GM21529 (cell line): ENCODE data around the gene CCDC7.
"Not testable (repeated sequence)": the region's sequence is repeated elsewhere in the genome, so short reads cannot be mapped to it uniquely, and the experiment has no call there.

Experiments
- ATAC-seq: cut with Tn5 transposase; IDR thresholded peaks from one replicate; pipeline ENCODE4 v1.9.1; 2021; ENCODE audit not compliant: unreplicated experiment

Gene CCDC7

GRCh38 chr10:32687546-32687945 is 241.6 kb downstream of the CCDC7 start:
- no peak for ATAC-seq

DNA sequence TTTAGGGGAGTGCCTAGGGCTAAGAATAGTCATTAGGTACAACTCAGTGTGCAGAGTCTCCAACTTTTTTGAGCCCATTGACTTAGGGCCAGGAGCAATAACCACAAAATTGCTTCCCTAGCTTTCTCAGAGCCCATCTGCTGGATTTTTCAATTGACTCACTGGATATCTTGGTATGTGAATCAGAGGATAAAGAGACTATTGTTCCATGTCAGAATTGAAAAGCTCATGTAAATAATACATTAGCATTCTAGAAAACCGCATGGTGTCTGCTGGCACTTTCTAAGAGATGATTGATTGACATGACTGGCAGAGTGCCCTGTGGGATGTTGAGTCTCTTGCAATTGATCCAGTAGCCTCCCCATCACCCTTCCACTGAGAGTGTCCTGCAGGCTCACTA is 246.2 kb downstream of the CCDC7 start:
- ATAC-seq = no peak

DNA sequence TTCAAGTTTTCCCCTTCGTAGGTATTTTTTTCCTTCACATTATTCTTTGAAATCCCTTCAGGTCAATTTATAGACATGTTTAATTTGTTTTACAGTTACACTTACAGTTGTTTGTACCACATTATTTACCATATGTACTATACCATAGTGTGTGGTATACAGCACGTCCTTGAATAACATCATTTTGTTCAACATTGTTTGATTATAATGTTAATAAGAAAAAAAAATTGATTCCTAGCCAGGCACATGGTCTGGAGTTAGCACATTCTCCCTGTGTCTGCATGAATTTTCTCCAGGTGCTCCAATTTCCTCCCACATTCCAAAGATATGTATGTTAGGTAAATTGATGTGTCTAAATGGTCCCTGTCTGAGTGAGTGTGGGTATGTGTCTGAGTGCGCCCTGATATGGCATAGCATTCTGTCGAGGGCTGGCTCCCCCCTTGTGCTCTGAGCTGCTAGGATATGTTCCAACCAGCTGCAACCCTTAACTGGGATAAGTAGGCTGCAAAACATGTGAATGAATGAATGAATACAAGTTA is 247.6 kb downstream of the CCDC7 start:
- ATAC-seq = no peak

- not testable (repeated sequence) for ATAC-seq
These were observed 253.7 kb downstream of the CCDC7 start for GRCh38 chr10:32699683-32700082.

DNA sequence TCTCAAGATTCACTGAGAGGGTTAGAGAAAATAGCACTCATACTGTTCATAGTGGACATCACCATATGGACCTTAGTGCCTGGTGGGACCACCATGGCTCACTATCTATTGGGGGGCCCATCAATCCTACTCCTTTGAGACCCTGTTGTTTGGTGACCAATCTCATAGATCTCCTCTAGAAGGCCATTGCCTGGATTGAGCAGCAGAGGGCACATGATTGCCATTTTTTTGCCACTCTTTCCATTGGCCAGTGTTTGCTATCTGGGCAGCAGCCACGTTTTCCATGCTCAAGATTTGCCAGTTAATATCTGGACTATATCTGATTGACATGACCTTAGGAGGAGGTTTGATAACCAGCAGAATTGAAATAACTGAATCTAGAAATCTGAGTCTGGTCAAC is 267.6 kb downstream of the CCDC7 start:
- ATAC-seq = no peak

GRCh38 chr10:32731527-32731926 is 285.6 kb downstream of the CCDC7 start:
- ATAC-seq = no peak

GRCh38 chr10:32738958-32739357 is 293.0 kb downstream of the CCDC7 start:
- no peak for ATAC-seq

GRCh38 chr10:32744321-32744720 is 298.4 kb downstream of the CCDC7 start:
- ATAC-seq = no peak

DNA sequence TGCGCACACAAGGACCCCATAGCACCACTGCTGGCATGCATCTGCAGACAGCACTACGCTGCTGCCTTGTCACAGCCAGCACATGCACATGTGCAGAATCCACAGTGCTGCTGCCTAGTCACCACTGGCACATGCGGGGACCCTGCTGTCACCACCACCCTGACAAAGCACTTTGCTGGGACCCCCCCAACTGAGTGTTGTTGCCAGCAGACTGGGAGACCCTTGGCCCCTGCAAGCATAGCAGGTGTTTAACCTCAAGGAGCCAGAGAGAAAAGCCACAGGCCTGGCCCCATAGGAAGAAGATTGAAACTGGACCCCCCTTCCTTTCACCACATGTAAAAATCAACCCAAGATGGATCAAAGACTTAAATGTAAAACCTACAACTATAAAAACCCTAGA is 300.9 kb downstream of the CCDC7 start:
- ATAC-seq = no peak

DNA sequence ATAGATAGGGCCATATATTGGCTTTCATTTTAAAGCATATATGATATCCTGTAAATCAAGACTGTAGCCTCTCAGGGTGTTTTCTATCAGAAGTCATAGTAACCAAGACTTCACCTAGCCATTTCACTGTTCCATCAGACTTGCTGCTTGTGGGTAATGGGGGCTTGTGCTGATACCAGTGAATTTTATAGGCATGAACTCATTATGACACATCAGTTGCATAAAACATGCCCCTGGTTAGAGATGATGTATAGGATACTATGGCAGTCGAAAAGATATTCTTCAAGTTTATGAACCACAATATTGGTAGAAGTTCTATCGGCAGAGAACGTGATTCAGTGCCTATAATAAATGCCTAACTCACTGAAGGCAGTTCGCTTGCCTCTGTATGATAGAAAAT is 305.6 kb downstream of the CCDC7 start:
- ATAC-seq = no peak

- not testable (repeated sequence) for ATAC-seq
These were observed 309.0 kb downstream of the CCDC7 start for GRCh38 chr10:32754900-32755299.

DNA sequence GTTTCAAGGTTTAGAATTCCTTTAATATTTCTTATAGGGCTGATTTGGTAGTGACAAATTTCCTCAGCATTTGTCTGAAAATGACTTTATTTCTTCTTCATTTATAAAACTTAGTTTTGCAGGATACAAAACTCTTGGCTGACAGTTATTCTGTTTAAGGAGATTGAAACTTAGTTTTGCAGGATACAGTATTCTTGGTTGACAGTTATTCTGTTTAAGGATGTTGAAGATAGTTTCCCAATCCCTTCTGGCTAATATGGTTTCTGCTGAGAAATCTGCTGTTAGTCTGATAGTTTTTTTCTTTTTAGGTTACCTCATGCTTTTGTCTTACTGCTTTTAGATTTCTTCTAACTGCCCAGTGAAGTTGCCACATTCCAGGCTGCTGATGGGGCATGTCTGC is 325.3 kb downstream of the CCDC7 start:
- ATAC-seq = no peak

DNA sequence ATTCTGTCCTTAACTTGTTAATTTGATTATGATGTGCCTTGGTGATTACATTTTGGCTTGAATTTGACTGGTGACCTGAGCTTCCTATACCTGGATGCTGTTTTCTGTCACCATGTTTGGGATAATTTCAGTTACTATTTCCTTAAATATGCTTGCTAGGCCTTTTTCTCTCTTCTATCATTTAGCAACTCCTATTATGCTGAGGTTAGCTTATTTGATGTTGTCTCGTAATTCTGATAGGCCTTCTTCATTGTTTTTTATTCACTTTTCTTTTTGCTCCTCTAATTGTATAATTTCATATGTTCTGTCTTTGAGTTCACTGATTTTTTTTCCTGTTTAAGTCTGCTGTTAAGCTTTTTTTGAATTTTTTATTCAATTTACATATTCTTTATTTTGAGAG is 327.2 kb downstream of the CCDC7 start:
- ATAC-seq = no peak

GRCh38 chr10:32786968-32787367 is 341.0 kb downstream of the CCDC7 start:
- no peak for ATAC-seq

DNA sequence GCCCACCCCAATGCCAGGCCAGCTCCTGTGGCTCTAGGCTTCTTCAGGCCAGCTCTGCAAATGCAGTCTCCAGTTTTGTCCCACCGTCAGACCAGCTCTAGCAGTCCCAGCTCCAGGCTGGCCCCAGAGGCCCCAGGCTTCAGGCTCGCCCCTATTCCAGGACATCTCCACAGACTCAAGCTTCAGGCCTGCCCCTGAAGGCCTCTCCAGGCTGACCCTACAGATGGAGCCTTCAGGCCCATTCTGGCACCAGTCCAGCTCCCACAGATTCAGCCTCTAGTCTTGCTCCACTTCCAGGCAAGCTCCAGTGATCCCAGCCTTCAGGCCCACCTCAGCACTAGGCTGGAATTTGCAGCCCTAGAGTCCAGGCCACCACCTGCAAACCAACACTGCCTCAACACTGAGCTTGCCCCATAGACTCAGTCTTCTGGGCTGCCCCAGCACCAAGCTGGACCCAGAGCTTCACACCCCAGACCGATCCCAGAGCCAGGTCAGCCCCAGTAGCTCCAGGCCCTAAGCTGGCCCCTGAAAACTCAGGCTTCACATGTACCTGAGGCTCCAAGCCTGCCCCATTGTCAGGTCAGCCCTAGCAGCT is 341.8 kb downstream of the CCDC7 start:
- ATAC-seq = no peak

- ATAC-seq = no peak
These were observed 342.4 kb downstream of the CCDC7 start for GRCh38 chr10:32788359-32788758.

DNA sequence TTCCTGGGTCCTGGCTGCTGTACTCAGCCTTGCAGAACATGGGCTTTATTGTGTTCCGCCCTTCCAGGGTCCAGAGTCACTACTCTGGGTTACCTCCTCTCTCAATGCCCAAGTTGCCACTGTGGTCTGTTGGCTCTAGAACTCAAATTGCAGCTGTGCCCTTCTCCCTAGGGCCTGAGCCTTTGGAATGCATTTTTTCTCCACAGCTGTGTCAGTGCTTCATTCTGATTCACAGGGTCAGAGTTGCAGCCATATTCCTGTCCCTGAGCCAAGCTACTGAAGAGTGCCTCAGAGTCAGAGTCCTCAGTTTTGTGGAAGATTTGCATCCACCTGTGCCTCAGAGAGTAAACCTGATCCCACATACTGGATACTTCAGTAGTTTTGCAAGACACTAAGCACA is 344.5 kb downstream of the CCDC7 start:
- ATAC-seq = no peak

DNA sequence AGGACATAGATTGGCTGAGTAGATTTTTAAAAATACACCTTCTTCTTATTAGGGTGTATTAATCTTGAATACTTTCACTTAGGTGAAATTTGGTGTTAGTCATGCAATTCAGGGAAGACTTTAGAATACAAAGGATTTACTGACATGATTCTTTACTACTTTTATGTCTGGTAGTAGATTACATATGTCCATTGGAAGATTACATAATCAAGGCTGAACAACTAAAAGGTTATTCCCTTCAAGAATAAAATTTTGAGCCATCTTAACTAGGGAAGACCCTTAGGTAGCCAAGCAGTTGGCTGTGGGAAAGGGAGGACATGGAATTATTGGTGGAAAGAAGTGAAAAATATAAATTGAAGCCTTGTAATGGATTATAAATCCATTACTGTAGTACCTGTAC is 347.1 kb downstream of the CCDC7 start:
- no peak for ATAC-seq

GRCh38 chr10:32795598-32796183 is 349.8 kb downstream of the CCDC7 start:
- no peak for ATAC-seq

- ATAC-seq = not testable (repeated sequence)
These were observed 351.5 kb downstream of the CCDC7 start for GRCh38 chr10:32797393-32797792.

GRCh38 chr10:32846974-32847373 is 401.0 kb downstream of the CCDC7 start:
- ATAC-seq = no peak

DNA sequence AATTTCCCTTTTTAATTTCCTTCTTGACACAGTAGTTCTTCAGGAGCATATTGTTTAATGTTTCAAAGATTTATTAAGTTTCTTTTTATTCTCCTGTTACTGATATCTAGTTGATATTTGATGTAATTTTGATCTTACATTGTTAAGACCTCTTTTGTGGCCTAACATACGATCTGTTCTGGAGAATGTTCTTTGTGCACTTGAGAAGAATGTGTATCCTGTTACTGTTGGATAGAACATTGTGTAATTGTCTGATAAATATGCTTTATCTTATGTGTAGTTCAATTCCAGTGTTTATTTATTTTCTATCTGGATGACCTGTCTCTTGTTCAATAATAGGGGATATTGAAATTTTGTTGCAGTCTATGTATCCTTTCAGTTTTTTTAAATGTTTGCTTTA is 405.4 kb downstream of the CCDC7 start:
- no peak for ATAC-seq

GRCh38 chr10:32854435-32854834 is 408.5 kb downstream of the CCDC7 start:
- ATAC-seq = no peak
